CD4-positive, alpha-beta T cell treated with Interleukin-17A for 4 hours (primary cell): ENCODE data around the gene C1orf105.
A peak's percentile ranks its signal among the peaks of the same experiment; 100 is the strongest.

Experiments used
- DNase-seq: peaks from one replicate; pipeline ENCODE4 v3.0.0-alpha.2; 2020; ENCODE audit warnings: mixed read lengths

Gene C1orf105

GRCh38 chr1:172397633-172398032, 22.9 kb upstream of the C1orf105 start:
- DNase-seq, result no peak

GRCh38 chr1:172398193-172398592, 22.3 kb upstream of the C1orf105 start:
- DNase-seq, result no peak

DNA sequence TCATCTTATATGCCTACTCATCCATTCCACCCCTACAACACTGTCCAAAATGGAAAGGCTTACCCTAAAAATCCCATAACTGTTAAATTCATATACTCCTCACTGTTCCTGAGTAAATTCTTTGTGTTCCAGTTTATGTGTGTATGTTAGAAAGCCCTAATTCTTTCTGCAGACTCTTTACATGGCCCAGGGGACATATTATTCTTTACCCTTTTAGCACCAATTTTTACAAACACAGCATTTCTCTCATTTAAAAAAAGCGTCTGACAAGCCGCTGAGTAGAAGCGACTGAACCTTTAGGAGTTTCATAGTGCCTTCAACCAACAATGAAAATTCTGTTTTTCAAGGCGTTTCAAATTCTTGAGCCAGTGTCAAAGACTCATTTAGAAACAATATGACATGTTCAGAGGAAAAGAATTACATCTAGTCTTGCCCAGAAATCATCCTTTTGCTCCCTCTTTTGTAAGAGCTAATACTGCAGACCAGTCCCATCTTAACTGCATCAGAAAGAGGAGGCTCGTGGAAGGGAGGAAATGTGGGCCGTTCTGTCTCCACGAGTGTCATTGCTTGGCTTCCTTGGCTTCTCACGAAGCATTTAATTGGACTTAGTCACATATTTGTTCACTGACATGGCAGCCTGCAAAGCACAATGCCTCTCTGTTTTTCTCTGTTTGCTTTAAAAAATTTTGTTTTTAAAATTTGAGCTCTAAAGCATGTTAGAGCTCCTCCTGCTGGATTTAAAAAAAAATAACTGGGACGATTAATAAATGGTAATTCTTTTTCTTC, 21.3 kb upstream of the C1orf105 start:
- DNase-seq, result peak; percentile 63

- no peak for DNase-seq
These were observed 20.4 kb upstream of the C1orf105 start for GRCh38 chr1:172399756-172400721.

DNA sequence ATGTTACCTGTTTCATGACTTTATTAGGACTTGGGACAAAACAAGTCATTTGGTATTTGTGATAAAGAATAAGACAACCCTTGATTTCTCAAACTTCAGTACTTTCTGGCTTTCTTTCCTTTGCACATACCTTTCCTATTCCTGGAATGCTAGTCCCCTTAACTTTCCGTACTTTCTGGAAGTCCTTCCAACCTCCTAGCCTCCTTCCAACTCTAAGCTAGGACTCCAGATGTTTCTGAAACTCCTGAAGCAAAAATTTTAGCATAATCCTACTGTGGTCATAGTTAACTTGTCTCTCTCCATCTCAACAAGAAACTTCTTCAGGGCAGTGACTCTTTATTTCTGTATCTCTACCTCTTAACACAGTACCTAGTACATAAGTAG, 19.8 kb upstream of the C1orf105 start:
- no peak for DNase-seq

GRCh38 chr1:172401477-172401876, 19.0 kb upstream of the C1orf105 start:
- no peak for DNase-seq

DNA sequence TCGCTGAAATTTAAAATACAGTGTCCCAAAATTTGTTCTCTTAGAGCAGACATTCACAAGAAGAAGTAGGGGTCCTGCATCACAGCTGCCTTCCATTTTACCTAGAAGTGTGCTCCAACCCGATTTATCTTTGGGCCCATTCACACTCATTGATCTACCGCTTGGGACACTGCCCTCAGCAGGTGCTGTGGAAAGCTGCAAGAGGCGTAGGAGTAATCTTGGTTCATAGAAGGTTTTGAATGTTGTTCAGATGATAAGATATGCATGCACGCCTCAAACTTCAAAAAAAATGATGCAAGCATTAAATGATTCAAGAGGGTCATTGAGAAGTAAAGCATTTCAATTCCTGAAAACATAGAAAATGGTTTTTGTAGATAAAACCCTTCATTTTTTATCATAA, 18.6 kb upstream of the C1orf105 start:
- peak; percentile 23 for DNase-seq

DNA sequence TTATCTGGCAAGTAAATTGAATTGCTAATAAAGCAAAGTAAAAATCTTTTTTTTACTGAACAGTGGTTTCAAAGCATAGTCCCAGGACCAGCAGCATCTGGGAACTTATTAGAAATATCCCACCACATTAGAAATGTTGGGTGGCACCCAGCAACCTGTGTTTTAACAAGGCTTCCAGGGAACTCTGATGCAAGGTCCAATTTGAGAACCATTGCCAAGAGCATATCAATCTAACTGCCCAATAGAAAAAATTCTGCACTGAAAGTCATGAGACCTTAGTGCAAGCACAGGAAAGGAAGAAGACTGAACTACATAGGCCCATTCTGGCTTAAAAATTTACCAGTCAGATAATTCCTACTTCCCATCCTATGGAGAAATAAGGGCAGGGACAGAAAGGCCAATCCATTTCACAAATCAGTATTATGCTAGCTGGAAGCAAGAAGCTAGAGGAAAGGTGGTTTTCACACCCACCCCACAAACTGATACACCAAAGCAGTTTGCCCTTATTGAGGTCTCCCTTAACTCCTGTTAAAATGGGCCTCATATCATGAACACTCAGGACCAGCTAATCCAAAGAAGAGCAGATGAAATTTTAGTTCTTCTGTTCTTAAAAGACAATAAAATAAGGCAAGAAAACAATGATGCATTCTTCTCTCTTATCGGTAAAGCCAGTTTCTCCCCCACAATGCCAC, 17.5 kb upstream of the C1orf105 start:
- no peak for DNase-seq

GRCh38 chr1:172404121-172404520, 16.4 kb upstream of the C1orf105 start:
- DNase-seq, result no peak

DNA sequence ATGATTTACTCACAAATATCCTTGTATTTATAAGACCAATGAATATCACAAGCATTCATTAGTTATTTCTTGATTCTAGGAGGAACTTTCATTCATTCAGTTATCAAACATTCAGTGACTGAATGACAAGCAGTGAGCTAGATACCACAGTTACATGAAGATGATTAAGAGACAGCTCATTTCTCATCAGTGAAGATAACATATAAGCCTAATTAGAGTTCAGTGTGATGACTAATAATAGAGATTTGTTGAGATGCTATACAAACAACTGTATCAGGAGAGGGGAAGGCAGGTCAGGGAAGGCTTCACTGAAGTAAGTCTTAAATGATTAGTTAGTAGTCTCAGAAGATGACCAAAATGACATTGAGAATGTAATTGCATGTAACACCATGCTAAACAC, 14.6 kb upstream of the C1orf105 start:
- no peak for DNase-seq

GRCh38 chr1:172406968-172407367, 13.5 kb upstream of the C1orf105 start:
- no peak for DNase-seq

GRCh38 chr1:172408958-172409357, 11.5 kb upstream of the C1orf105 start:
- DNase-seq, result no peak

DNA sequence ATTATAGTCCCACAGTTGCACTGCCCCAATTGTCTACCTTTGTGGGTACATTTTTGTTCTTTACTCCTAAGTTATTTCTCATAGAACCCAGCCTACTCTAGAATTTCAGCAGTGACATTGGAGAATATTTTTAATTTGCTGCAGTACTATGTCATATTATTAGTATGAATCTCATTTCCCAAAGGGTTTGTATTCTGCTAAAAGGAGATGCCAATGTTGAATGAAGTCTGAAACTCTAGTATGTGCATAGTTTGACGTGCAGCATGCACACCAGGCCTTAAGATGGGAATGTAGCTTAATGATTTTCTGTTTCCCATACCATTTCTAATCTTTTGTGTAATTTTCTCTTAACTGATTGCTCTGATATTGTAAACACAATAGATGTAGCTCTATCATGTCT, 10.5 kb upstream of the C1orf105 start:
- no peak for DNase-seq

DNA sequence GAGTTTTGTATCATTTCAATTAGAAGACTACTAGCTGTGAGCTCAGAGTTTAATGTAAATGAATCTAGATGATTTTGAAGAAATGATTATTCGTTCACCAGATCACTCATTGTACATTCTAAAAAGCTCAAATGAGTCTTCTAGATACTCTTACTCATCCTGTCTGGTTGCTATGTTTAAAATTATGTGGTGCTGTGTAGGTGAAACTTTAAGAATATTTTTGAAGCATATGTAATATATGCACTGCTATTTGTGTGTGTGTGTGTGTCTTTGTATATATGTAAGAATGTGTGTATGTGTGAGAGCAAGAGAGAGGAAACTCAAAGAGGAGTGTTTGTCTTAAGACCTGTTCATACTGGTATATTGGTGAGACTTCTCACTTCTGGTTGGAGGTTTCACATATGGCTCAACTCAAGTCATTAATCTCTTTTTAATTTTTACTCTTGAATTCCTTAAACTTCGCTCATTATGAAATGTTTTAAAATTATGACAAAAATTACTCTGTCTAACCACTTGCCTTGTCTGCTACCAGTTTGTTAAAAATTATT, 8.6 kb upstream of the C1orf105 start:
- no peak for DNase-seq

GRCh38 chr1:172414331-172414730, 6.2 kb upstream of the C1orf105 start:
- no peak for DNase-seq

DNA sequence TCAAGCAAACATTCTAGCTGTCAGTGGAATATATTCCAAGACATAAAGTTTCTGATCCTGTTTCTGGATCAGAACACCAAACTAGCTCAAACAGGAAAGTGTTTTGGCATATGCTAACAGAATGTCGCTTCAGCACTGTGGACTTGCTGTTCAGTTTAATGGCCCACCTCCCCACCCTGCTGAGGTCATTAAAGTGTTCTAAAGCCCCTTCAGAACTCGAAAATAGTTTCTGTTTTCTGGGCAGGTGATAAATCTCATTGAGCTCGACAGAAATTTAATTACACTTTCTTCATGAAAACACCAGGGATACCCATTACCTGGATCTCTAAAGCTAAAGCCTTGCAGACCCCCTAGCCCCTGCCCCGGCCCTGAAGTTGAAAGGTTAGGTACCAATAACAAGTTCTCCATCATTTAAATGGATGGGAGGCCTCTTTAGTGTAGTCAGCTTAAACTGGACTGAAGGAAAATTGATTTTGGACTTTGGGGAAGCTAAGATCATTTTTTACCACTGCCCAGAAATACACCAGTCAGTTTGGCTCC, 3.9 kb upstream of the C1orf105 start:
- DNase-seq, result no peak

- DNase-seq, result no peak
These were observed 2.9 kb upstream of the C1orf105 start for GRCh38 chr1:172417557-172417956.

GRCh38 chr1:172421974-172422604, 1.6 kb downstream of the C1orf105 start:
- DNase-seq, result no peak

GRCh38 chr1:172423336-172423735, 2.9 kb downstream of the C1orf105 start:
- no peak for DNase-seq

DNA sequence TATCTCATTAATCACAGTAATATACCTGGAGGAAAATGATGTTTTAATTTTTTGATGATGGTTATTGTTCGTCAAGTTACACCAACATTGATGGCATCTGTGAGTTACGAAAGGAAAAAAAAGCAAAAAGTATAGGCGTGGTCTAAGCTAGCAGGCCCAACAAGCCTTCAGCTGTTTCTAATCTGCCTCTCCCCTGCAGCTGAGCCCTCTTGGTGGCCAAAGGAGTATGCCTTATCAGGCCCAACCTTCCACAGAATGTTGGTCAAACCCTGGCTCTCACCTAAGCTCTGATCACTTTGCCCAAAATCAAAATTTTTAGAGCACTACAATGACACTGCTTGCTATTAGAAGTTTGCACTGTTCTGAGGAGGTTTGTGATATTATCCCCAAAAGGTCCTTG, 4.9 kb downstream of the C1orf105 start:
- no peak for DNase-seq

DNA sequence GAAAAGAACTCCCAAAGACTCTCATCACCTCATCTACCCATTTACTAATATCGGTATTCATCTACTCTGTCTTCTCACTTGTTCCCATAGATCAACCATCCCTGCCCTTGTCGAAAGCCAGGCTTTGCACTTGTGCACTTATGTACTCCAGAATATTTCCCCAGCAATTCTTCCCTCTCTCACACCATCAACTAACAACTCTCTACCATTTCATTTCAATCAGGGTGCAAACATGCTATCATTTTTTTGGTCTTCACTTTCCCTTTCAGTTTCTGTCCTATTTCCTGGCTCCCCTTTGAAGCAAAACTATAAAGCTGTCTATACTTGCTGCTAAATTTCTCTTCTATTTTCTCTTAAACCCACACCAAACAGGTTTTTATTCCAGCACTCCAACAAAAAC, 6.7 kb downstream of the C1orf105 start:
- no peak for DNase-seq
